HG02763 (cell line): Measurements from ENCODE around the gene PODNL1.
A peak's percentile ranks its signal among the peaks of the same experiment; 100 is the strongest.

Source experiments
- ATAC-seq: cut with Tn5 transposase; IDR thresholded peaks from one replicate; pipeline ENCODE4 v1.9.1; 2021; ENCODE audit warnings: mild to moderate bottlenecking, moderate library complexity; ENCODE audit not compliant: unreplicated experiment

The PODNL1 gene

DNA sequence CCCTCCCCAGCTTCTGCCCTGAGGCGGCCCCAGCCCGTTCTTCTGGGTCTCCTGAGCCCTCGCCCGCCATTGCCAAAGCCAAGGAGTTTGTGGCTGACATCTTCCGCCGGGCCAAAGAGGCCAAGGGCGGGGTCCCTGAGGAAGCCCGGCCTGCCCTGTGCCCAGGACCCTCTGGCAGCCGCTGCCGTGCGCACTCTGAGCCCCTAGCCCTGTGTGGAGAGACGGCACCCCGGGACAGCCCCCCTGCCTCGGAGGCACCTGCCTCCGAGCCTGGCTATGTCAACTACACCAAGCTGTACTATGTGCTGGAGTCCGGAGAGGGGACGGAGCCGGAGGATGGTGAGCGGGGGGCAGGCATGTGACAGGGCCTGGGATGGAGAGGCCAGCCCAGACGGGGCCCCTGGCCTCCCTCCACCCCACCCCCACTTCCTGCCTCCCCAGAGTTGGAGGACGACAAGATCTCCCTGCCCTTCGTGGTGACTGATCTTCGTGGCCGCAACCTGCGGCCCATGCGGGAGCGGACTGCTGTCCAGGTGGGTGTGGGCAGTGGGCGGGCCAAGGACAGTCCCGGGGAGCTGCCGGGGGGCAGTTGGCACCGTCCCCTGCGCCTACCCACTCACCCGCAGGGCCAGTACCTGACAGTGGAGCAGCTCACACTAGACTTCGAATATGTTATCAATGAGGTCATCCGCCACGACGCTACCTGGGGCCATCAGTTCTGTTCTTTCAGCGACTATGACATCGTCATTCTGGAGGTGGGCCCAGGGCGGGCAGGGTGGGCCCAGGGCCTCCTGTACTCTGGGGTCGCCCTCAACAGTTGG is 21.1 kb upstream of the PODNL1 start:
- ATAC-seq: no peak

- ATAC-seq: no peak
Measured at GRCh38 chr19:13958043-13958442, 19.8 kb upstream of the PODNL1 start.

DNA sequence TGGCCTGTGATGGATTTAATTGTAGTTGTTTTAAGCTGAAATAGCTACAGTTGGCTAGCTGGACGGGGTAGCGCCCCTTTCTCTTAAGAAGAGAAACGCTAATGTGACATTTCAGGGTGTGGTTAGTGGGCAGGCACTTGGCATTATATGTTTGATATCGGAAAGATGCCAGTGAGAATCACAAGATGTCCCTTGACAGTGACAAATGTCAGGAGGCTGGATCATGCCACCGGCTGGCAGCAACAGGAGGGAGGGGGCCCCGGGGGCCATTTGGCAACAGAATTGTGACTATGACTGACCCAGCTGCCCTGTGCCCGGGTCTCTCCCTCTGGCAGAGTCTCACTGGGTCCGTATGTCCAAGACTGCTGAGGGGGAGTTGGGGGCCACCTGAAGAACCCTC is 18.8 kb upstream of the PODNL1 start:
- no peak for ATAC-seq

DNA sequence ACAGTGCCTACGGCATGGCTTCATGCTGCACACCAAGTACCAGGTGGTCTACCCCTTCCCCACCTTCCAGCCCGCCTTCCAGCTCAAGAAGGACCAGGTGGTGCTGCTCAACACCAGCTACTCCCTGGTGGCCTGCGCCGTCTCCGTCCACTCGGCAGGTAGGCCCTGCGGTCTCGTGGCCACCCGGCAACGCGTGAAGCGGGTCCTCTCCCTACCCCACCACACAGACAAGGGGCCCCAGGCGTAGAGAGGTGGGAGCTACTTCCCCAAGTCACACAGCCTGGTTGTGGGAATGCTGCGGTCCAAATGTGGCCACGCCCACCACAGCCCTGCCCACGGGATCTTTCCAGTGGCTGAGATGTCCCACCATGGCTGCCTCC is 18.1 kb upstream of the PODNL1 start:
- no peak for ATAC-seq

DNA sequence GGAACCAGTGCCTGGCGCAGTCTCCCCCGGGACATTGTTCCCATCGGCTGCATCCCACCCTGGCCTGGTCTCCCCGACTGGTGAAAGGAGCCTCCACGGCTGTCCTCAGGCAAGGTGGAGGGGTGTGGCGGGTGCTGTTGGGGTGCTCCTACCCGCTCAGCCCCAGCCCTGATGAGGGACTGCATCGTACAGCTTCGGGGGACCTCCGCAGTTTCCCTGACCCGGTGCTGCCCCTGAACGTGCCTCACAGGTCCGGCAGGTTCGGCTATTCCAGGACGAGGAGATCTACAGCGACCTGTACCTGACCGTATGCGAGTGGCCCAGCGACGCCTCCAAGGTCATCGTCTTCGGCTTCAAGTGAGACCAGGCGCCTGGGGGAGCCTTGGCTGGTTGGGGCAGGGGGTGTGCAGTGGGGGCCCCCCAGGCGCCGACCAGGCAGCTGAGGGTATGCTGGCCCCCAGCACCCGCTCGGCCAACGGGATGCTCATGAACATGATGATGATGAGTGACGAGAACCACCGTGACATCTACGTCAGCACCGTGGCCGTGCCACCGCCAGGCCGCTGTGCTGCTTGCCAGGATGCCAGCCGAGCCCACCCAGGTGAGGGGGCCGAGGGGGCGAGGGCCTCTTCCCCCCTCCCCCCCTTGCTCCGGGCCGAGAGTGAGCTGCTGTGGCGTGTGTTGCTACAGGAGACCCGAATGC is 17.6 kb upstream of the PODNL1 start:
- no peak for ATAC-seq

DNA sequence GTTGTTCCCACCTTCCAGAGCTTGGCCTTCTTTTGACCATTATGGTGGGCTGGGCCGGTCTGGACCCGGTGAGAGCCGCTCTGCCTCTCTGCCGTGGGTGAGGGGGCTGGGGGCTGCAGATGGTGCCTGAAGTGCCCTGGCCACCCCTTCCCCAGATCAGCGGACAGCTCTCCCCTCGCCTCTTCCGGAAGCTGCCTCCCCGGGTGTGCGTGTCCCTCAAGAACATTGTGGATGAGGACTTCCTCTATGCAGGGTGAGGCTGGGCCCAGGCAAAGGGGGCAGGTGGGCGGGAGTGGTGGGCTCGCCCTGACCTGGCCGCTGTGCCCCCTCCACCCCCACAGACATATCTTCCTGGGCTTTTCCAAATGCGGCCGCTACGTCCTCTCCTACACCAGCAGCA is 16.0 kb upstream of the PODNL1 start:
- ATAC-seq: no peak

DNA sequence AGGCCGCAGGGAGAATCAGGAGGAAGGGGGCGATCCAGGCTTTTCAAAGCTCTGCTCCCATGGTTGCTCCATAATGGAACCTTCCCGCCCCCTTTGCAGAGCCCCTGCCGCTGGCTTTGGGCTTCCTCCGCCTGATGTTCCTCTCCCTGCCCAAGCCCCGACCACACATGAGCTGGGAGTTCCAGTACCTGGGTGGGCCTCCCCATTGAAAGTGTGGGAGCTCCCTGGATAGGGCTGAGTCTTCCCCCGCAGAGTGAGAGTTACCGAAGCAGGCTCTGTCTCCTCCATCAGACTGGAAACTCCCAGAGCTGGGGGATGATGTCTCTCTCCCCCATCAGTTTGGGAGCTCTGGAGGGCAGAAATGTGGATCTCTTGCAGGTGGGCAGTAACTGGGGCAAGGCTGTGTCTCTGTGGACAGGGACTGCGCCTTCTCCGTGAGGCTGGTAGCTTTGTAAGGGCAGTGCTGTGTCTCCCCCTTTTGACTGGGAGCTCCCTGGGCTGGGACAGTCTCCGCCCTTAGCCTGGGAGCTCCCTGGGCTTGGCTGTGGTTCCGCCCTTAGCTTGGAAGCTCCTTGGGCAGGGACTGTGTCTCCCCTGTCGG is 14.8 kb upstream of the PODNL1 start:
- ATAC-seq: no peak

GRCh38 chr19:13952154-13952930 is 14.1 kb upstream of the PODNL1 start, which contains the start of gene DCAF15:
TSS of gene DCAF15 (plus strand) at chr19:13952509. CDS start at chr19:13952513, 4 bp downstream.
- peak; percentile 97 for ATAC-seq

- ATAC-seq: no peak
Measured at GRCh38 chr19:13951799-13952153, 13.6 kb upstream of the PODNL1 start.

GRCh38 chr19:13951043-13951442 is 12.8 kb upstream of the PODNL1 start:
- ATAC-seq: no peak

GRCh38 chr19:13946414-13946813 is 8.2 kb upstream of the PODNL1 start:
- no peak for ATAC-seq

GRCh38 chr19:13942023-13942684 is 3.9 kb upstream of the PODNL1 start:
- ATAC-seq: no peak

GRCh38 chr19:13937479-13938300 is 527 bp downstream of the PODNL1 start:
- ATAC-seq: no peak

DNA sequence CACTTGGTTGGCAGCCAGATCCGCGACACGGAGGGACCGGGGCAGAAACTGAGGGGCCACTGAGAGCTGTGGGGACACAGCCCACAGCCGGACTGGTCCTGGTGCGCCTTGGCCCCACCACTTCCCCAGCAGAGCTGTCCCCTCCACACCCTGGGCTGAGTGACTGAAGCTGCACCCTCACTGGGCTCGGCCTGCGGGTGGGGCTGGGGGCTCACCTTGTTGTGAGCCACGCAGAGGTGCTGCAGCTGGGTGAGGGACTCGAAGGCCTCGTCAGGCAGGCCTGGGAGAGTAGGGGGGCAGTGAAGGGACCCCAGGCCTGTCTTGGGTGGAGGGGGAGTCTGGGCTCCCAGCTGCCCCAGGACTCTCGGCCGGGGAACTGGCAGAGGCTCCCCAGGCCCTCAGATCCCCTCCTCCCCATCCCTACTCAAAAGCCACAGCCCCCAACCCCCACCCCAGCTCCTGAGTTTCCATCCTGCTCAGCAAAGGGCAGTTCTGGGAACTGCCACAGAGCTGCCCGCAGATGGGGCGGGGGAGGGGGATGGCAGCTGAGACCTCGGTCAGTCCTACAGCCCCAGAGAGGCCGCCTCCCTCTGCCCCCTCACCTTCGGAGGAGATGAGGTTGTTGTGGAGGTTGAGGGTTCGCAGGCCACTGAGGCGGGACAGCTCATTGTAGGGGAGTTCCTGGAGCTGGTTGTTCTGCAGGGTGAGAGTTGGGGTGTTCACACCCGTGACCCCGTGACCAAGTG is 2.3 kb downstream of the PODNL1 start:
- ATAC-seq: no peak

- no peak for ATAC-seq
Measured at GRCh38 chr19:13934785-13935109, 3.5 kb downstream of the PODNL1 start.

DNA sequence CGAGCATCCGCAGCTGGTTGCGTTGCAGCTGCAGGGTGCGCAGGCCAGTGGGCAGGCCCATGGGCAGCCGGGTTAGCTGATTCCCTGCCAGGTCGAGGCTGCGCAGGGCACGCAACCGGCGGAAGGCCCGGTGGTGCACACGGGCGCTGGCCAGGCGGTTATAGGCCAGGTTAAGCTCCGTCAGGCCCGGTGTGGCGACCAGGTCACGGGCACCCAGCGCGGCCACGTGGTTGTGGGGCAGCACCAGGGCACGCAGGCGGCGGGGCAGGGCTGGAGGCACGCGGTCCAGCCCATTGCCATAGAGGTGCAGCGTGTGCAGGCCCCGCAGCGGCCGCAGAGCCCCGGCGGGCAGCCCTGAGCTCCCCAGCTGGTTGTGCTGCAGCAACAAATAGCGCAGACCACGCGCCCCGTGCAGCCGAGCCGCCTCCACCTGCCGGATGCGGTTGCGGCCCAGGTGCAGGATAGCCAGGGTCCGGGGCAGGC is 5.3 kb downstream of the PODNL1 start:
- ATAC-seq: no peak

- no peak for ATAC-seq
Measured at GRCh38 chr19:13932149-13932637, 6.0 kb downstream of the PODNL1 start.

GRCh38 chr19:13931391-13932148 is 6.6 kb downstream of the PODNL1 start:
- no peak for ATAC-seq
